Measurements from ENCODE around the gene SLC39A11. TPM values are rescaled to one million over a fixed set of nuclear protein-coding genes. Genes with fewer than 3 reads are reported as not detected.

SLC39A11 gene
- total and polyA plus RNA-seq, 12 donors, result 7.0 to 91.4 (median 22.7) TPM

DNA sequence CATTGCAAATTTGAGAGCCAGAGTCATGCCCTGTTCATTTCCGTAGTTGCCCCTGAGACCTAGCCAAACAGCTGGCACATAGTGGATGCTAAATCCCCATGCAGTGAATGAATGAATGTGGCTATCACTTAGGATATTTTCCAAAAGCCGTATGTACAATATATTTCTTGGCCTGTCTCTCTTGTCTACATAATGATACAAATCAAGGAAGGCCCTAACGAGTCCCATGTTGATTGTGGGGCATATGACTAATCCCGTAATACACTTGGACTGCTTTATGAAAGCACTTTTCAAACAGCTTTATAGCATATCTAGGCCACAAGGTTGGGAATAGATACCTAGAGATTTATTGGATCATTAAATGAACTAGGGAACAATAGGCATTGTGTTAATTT lies 478.0 kb downstream of the SLC39A11 start:
- Histone ChIP-seq H3K9me3 (replicated peaks in 1 of 3) (no peaks in the 10 kb centered on the region), H3K27me3 (no peaks in the 10 kb centered on the region), H3K36me3 (replicated peaks in 1 of 2) (no peaks in the 10 kb centered on the region), H3K27ac (no peak overlapping the region), H3K4me1 (replicated peaks in 1 of 2) (no peaks in the 10 kb centered on the region), H3K4me3 (no peak overlapping the region)
- 71 to 81% (median 72%) methylated on average over 4 of the region's 4 CpGs for WGBS, 4 donors
- intact Hi-C loops (cut with DNase I), result no loop called here
- DNase-seq, result no peak
- no peak for TF ChIP-seq POLR2A (IDR thresholded peaks at IDR 0.05)
- TF ChIP-seq, protein P1, sequence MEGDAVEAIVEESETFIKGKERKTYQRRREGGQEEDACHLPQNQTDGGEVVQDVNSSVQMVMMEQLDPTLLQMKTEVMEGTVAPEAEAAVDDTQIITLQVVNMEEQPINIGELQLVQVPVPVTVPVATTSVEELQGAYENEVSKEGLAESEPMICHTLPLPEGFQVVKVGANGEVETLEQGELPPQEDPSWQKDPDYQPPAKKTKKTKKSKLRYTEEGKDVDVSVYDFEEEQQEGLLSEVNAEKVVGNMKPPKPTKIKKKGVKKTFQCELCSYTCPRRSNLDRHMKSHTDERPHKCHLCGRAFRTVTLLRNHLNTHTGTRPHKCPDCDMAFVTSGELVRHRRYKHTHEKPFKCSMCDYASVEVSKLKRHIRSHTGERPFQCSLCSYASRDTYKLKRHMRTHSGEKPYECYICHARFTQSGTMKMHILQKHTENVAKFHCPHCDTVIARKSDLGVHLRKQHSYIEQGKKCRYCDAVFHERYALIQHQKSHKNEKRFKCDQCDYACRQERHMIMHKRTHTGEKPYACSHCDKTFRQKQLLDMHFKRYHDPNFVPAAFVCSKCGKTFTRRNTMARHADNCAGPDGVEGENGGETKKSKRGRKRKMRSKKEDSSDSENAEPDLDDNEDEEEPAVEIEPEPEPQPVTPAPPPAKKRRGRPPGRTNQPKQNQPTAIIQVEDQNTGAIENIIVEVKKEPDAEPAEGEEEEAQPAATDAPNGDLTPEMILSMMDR (IDR thresholded peaks at IDR 0.05), result no peak

DNA sequence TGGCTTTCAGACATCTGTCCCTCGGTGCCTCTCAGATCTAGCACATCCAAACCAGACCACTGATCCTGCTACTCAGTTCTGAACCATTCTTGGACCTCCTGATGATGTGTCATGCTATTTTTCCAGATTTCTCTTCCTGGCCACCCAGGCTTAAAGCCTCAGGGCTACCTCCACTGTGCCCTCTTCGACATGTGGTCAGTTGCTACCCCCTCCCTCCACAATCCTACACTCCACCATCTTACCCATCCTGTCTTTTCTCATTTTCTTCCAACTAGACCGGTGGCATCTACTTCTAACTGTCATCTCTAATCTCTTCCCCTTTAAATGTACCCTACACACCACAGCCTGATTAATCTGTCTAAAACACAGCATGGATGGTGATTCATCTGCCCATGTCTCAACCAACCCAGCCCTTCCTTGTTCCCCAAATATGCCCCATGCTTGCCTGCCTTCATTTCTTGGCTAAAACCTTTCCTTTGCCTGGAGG lies 478.6 kb downstream of the SLC39A11 start:
- DNase-seq, result no peak
- 64 to 73% (median 71%) methylated on average over 3 of the region's 3 CpGs for whole genome bisulfite sequencing, 4 donors
- Histone ChIP-seq H3K36me3 (replicated peaks in 1 of 2) (no peaks in the 10 kb centered on the region), H3K27ac (no peak overlapping the region), H3K9me3 (replicated peaks in 1 of 3) (no peaks in the 10 kb centered on the region), H3K27me3 (no peaks in the 10 kb centered on the region), H3K4me3 (no peak overlapping the region), H3K4me1 (replicated peaks in 1 of 2) (no peaks in the 10 kb centered on the region)
- TF ChIP-seq, protein P1 (IDR thresholded peaks at IDR 0.05), result no peak
- no peak for TF ChIP-seq POLR2A (IDR thresholded peaks at IDR 0.05)
- intact Hi-C loops (cut with DNase I), result no loop called here

DNA sequence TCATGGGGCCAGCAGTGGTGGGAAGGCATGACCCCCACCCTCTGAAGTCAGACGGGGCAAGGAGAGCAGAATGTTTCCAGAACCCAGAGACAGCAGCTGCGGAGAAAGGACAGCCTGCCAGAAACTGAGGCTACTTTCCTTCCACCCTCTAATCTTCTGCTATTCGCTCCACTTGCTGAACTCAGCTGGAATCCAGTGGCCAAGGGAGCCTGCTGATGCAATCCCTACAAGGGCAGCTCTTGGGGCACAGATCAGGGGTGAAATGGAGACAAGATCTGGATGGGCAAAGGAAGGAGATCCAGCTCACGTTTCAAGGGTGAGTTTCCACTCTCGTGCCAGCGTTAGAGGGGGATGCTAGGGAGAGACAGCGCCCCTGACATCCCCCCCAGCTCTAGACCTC lies 479.1 kb downstream of the SLC39A11 start:
- no peaks in the 10 kb centered on the region for H3K36me3 ChIP-seq (replicated peaks in 1 of 2)
- WGBS, 4 donors, result 54 to 66% (median 59%) methylated on average over 4 to 7 of the region's 7 CpGs
- TF ChIP-seq, protein P1 (IDR thresholded peaks at IDR 0.05), result no peak
- TF ChIP-seq POLR2A (IDR thresholded peaks at IDR 0.05), result no peak
- H3K27me3 ChIP-seq, result no peaks in the 10 kb centered on the region
- intact Hi-C loops (cut with DNase I), result no loop called here
- no peak overlapping the region for H3K4me3 ChIP-seq
- no peaks in the 10 kb centered on the region for H3K9me3 ChIP-seq (replicated peaks in 1 of 3)
- no peaks in the 10 kb centered on the region for H3K4me1 ChIP-seq (replicated peaks in 1 of 2)
- no peak for DNase-seq
- H3K27ac ChIP-seq, result no peak overlapping the region

DNA sequence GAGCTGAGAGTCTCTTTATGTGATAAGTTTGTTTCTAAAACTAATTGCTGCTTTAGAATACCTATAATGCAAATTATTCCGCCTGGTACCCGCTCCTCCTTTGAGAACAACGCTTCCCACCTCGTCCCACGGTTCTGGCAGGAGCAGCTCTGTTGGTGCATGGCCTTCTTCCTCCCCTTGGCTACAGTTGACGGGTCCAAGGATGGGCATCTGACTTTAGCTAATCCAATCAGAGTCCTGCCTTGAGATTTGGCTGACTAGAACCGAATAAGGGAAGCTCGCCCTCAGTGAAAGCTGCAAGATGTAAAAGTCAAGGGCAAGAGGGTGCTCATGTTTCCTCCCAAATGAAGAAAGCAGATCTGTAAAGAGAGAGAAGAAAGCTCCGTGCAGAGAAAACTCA lies 481.3 kb downstream of the SLC39A11 start:
- TF ChIP-seq POLR2A (IDR thresholded peaks at IDR 0.05), result no peak
- TF ChIP-seq, protein P1 (IDR thresholded peaks at IDR 0.05), result no peak
- Histone ChIP-seq H3K36me3 (replicated peaks in 1 of 2) (no peaks in the 10 kb centered on the region), H3K9me3 (replicated peaks in 1 of 3) (peaks cover 0 to 10% (median 0%) of the 10 kb centered on the region in 3 donors), H3K27ac (no peak overlapping the region), H3K4me1 (replicated peaks in 1 of 2) (no peaks in the 10 kb centered on the region), H3K4me3 (no peak overlapping the region), H3K27me3 (no peaks in the 10 kb centered on the region)
- WGBS, 4 donors, result 65 to 75% (median 70%) methylated on average over 9 of the region's 9 CpGs
- intact Hi-C loops (cut with DNase I), result no loop called here
- DNase-seq, result no peak
